Measurements from ENCODE around the gene ZFP62.
"Not testable (repeated sequence)": the region's sequence is repeated elsewhere in the genome, so short reads cannot be mapped to it uniquely, and the experiment has no call there.

ZFP62 gene

DNA sequence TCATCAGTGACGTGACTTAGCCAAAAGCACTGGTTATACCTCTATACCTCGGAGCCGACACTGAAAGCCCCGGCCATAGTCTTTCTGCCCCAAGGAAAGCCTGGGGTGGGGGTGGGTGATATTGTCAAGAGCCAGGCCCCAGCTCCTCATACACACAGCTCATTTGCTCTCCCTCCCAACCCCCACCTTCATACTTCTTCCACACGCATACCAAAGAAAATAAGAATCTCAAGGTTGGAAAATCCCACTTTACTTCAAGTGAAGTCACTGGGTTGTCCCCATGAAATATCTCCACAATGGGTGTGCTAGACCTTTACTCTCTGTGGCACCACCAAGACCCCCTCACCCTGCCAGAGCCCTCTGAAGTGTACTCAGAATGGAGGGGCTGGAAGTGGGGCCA is 31.4 kb downstream of the ZFP62 start:
- DNase-seq, result no peak

DNA sequence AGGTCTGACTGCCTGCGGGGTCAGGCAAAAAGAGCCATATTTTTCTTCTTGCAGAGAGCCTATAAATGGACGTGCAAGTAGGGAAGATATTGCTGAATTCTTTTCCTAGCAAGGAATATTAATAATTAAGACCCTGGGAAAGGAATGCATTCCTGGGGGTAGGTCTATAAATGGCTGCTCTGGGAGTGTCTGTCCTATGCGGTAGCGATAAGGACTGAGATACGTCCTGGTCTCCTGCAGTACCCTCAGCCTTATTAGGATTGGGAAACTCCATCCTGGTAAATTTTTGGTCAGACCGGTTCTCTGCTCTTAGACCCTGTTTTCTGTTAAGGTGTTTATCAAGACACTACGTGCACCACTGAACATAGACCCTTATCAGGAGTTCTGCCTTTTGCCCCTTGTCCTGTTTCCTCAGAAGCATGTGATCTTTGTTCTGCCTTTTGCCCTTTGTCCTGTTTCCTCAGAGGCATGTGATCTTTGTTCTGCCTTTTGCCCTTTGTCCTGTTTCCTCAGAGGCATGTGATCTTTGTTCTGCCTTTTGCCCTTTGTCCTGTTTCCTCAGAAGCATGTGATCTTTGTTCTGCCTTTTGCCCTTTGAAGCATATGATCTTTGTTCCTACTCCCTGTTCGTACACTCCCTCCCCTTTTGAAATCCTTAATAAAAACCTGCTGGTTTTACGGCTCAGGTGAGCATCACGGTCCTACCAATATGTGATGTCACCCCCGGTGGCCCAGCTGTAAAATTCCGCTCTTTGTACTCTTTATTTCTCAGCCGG is 32.1 kb downstream of the ZFP62 start:
- DNase-seq, result not testable (repeated sequence)

DNA sequence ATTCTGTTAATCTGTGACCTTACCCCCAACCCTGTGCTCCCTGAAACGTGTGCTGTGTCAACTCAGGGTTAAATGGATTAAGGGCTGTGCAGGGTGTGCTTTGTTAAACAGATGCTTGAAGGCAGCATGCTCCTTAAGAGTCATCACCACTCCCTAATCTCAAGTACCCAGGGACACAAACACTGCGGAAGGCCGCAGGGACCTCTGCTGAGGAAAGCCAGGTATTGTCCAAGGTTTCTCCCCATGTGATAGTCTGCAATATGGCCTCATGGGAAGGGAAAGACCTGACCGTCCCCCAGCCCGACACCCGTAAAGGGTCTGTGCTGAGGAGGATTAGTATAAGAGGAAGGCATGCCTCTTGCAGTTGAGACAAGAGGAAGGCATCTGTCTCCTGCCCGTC is 33.7 kb downstream of the ZFP62 start:
- DNase-seq, result not testable (repeated sequence)

DNA sequence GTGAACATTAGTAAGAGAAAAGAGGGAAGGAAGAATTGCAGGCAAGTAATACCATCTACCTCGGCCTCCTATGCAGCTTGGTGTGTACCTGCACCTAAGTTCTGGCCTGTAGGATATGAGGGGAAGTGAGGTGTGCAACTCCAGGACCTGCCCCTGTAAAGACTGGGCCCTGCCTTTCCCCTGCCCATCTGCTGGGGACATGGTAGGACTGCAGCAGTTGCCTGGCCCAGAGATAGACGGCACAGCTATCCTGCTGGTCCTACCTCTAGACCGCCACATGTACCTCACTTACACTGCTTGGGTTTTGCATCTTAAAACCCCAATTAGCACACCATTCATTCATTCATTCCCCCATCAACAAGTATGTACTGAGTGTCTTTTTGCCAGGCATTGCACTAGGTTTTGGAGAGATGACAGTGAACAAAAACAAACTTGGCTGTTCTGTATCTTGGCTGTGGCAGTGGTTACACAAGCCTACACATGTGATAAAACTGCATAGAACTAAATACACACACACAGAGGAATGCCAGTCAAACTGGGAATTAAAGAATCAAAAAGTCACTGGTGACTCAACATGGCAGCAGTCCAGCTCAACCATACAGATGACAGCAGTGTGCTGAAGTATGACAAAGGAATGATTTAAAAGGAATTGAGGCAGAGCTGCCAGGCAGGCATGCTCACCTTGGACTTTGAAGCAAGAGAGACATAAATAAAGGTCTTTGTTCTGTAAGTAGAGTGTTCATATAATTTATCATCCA is 35.1 kb downstream of the ZFP62 start:
- DNase-seq, result no peak

DNA sequence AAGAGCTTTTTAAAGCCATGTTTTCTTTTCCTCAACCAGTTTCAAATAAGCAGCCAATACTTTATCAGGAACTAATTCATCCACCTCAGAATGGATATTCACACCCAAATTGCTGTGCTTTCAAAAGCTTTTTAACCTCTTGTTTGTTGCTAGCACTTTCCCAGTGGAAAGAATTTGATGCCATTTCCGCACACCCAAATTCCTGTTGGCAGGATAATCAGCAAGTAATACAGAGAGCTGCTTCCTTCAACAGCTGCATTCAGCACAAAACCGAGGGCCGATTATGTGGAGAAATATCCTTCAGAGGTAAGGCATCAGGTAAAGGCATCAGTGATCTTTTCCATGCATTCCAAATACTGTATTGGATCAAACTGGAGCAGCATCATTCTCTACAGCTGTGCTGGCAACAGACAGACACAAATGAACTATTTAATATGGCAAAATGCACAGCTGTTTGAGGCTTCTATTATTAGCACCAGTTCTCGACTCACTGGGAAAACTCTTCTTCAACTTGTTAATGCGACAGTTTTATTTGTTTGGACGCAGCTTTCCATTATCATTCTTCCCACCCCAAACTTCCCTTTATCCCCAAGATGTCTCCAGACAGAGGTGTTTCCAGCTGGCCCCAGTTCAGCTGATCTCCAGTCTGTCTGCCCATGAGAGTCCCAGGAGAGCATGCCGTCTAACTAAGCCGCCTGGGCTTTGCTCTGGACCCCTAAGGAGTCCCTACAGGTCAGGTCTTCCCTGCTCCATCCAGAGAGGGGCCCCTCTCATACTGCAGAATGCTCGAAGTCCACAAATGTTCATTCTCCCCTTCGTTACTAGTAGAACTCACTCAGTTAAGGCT is 36.2 kb downstream of the ZFP62 start:
- DNase-seq, result no peak

DNA sequence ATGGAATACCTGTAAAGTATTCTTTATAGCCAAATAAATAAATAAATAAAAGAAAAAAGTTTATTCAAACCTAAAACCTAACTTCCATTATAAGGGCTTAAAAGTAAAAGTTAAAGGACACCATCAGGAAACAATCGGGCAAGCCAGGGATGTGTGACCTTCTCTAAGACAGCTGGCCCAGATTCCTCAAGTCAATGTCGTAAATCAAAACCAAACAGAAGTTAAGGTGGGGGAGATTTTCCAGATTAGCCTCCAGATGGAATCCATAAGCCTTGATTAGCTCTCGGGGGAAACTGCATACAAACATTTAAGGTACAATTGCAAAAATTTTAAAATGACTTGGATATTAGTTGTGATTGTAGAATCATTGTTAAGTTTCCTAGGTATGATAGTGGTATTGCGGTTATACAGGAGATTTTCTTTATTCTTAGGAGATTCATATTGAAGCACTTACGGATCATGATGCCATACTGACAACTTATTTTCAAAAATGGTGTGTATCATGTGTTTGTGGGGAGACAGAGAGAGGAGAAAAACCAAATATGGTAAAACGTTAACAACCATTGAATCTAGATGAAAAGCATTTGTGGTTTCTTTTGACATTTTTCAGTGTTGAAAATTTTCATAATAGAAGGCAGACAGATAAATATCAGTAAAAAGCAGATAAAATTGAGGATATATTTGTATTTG is 37.0 kb downstream of the ZFP62 start:
- no peak for DNase-seq

DNA sequence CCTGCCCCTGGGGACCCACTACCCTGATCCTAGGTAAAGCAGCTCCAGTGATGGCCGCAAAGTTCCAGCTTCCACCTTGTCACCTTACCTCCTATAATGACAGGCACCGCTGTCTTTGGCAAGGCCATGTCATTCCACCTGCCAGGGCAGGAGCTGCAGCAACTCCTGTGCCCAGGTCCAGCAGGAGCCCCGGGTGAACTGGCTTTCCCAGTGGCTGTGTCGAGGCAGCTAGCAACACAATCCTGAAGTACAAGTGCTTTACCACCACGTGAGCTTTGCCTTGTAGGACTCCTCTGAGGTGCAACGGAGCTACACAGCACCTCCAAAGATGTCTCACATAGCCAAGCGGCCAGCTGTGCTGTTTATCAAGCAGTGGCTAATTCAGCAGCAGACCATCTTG is 37.7 kb downstream of the ZFP62 start:
- DNase-seq, result no peak

DNA sequence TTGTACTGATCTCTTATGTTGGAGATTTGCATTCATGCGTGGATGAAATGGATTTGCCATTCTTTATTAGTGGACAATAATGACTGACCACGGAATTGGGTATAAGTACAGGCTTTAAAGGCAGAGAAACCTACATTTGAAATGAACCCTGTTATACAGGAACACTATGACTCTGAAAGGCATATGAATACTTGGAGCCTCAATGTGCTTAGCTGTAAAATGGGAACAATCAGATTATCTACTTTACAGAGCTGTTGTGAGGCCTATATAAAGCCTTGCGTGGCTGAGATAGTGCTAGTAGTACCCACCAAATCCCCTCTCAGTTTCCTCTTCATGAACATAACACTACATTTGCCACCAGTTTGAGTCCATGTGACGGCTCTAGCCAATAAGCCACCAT is 39.5 kb downstream of the ZFP62 start:
- no peak for DNase-seq

DNA sequence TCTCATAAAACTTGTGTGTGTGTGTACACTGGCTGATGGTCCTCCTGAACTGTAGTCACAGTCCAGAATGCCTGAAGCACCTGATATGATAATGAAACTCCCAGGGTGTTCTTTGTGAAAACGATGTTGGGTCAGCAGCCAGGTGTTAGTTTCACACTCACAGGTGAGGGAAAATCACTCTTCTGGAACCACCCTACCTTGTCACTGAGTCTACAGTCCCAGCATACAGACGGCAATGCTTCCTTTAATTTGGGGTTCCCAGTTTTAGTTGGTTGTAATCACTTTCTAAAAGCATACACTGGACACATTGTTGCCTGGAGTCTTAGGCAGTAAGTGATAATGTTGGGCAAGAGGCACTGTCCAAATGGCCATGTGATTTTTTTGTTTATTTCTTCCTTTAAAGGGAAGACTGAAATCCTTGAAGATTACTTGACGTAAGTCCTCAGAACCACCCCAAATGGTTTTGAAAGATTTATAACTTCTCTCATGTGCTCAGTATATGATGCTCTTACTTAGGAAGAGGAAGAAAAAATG is 40.2 kb downstream of the ZFP62 start:
- DNase-seq, result no peak

DNA sequence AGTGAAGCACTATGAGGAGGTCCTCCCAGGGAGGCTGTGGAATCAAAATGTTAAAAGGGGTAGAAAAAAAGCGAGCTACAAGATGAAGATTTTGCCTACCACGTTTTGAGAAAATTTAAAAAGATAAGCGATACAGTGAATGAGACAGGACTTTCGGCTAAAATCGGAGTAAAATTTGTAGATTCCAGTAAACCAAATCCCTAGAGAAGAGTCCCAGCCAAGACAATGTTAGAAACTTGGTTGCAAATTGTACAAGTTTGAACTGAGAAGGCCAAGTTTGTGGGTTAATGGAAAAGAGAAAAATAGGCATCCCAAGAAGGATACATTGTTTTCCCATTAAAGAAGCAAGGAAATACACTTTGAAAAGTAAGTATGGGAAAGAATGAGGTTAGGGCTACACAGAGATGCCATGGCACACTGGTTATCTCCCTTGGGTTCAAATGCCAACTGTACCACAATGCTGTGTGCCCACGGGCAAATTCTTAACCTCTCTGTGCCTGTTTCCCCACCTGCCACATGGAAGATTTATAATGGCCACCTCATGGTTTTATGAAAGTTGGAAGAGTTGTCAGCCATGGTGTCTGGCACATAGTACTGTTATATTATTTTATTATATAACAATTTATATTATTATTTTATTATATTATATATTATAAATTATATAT is 42.3 kb downstream of the ZFP62 start:
- DNase-seq, result no peak

DNA sequence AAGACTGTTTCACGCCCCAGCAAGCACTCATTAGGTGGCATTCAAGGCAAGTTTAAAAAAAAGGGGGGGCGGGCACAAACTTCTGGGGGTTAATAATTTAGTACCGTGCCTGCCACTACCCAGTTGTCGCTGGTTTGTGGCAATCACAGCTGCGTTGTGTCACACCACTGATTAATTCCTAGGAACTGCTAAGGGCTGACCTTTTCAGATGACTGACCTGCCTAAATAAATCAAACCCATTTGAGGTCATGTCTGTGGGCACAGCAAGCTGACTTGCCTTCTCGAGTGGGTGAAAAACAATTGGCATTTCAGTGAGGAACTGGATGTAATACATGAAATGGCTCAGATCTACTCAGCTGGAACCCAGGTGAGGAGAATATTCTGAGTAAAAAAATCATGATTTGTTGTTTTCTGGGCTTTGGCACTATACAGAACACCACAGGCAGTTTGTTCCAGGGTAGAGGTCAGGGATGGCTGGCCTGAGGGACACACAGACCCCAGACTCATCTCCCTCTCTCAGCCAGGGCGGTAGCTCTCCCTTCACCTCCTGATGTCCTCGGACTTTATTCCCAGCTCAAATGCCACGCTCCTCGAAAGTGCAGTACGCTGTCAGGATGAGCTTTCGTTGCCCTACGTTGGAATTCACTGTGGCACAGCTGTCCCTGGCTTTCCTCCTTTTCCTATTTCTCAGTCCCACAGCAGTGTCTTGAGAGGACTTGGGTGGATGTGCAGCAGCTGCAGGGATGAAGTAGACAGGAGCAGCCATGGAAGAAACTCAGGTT is 43.0 kb downstream of the ZFP62 start:
- no peak for DNase-seq

DNA sequence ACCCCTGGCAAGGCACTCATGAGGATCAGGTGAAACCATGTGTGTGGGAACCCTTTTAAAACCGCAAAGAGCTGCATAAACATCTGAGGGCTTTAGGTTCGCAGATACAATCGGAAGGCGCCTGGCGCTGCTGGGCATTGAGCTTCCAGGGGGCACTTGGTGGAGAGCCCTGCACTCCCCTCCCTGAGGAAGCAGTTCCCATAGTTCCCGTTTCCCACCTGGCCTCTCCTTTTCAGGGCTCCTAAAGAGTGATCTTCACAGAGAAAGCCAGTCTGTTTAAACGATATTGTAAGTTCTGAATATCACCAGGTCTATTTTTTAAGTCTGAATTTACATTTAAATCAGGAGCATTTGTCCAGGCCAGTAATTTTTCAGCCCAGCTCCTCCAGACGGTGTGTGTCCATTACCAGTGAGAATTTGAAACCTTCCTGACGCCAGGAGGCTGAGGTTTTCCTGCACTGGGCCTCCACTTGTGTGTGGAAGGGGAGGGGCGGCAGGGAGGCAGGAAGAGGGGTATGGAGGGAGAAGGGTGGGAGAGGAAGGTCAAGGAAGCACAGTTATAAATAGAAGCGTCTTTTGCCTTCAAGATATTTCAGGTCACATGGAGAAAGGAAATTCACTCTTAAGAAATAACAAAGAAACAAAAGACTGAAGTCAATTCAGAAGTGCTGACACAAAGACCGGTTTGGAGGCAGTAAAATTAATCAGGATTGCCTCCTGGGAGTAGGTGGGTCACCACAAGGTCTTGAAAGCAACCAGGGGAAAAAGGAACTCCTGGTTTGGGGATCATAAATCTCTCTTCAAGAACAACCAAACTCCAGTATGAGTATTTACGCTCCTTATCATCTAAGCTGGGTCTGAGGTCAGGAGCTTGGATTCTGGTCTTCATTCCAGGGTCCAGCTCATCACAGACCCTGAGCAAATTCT is 44.2 kb downstream of the ZFP62 start:
- DNase-seq, result no peak

DNA sequence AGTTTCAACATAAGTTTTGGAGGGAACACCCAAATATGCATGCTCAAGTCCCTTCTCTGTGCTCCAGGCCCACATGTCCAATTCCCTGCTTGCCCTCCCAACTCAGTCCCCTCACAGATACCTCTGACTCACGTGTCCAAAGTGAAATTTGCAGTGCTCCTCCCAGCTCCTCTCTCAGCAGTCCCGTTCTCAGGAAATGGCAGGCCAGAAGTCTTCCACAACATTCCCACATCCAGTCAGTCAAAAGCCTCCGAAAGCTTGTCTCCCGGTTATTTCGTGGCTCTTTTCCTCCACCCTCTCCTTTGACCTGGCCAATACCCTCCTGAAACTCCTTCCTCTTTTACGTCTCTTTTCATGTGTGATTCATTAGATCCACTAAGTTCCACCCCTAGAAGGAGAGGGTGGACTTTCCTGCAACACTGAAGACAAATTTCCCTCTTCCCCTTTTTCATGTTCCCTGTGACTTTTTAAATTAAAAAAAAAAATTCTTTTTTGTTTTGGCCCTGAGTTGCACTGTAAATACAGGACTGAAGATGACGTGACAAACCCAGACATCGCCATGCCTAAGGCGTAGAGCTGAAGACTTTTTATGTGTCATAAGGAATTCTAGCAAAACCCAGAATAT is 45.7 kb downstream of the ZFP62 start:
- no peak for DNase-seq

DNA sequence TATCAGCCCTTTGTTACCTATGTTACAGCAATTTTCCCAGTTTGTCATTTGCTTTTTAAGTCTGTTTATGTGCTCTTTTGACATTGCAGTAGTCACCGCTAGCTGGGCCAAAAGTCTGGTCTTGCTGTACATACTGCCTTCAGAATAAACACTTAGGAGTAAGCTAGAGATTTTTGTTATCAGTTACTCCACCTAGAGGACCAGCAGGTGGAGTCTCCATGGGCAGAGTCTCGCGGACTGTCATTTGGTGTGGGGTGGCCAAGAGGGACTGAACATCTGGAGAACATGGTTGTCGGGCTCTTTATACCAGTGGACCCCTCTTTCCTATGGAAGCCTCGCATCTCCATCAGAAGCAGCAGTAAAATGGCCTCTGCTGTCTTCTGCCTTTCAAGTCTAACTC is 47.7 kb downstream of the ZFP62 start:
- DNase-seq, result peak; percentile 13

DNA sequence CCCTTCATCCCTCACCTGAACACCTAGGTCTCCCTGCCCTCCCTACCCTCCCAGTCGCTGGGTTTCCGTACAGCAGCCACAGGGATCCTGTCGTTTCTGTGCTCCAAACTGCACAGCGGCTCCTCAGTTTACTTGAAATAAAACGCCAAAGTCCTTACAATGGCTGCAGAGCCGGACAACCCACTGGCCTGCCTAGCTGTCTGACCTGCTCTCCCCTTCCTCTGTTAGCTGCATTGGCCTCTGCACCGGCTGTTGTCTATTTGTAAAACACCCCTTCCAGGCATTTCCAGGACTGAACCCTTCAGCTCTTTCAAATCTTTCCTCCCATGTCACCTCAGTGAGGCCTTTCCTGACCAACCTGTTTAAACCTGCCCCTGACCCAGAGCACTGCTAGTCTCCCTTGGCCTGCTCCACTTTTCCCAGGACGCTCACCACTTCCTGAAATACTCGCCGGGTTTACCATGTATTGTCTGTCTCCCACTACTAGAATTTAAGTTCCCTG is 49.4 kb downstream of the ZFP62 start:
- peak; percentile 10 for DNase-seq

DNA sequence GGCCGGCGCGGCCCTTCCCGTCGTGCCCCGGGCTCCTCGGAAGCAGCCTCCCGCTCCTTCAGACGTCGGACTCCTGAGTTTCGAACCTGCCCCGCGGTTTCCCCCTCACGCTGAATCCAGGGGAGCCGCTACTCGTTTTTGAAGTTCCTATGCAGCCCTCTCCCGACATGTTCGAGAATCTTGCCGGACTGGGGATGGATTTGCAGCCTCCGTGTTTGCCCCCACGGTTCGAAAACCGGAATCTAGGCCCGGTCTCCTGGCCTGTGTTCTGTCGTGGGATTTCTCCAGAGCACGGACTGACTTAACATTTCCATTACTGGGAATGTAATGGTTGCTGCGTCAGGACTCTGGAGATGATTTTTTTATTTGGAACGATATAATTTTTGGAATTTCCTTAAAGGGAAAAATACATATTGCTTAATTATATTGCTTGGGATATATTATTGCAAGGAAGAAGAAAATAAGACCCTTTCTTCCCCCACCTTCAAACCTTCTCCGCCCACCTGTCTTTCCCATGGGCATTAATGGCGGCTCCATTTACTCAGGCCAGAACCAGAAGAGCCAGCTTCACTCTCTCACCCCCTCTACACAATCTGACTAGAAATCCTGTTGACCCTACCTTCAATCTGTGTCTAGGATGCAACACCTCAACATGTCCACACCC is 50.0 kb downstream of the ZFP62 start:
- DNase-seq, result no peak

DNA sequence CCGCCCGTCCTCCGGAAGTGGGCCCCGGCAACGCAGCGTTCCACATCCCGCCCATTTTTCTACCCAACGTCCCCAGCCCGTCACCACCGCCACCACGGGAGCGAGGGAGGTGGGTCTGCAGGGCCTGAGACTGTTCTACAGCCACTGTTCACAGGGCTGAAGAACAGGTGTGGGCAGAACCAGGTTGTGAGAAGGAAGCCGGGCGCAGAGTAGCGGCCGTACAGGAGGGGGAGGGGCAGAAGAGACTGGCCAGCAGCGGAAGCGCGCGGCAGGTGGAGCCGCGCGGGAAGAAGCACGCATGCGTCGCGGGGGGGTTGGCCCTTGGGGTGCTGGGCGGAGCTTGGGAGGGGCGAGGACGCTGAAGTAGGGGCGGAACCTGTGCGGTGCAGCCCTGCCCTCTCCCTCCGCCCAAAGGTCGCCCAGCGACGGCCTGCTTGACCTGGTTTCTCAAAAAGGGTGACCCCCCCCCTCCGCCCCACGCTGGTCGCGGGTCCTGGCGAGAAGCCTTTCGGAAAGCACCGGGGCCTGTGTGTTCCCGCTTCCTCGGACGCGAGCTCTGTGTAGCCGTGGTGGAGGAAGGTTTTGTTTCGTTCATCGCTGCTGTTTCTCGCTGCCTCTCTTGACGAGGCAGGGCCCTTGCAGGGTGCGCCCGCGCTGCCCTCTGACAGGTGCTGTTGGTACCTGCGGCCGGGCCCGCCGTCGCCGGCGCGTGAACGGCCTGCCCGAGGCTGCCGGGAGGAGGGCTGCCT is 50.7 kb downstream of the ZFP62 start:
- DNase-seq, result peak; percentile 95

Data from activated CD8-positive, alpha-beta memory T cell treated with anti-CD3 and anti-CD28 coated beads, Interleukin-2, amount 50 U/mL, for 4 hours (primary cell).